Dedifferentiated amniotic fluid mesenchymal stem cell (primary cell): ENCODE data around the gene ANKS3.

Source experiments
- DNase-seq: peaks from one replicate; pipeline ENCODE4 v3.0.0-alpha.2; 2016; ENCODE audit errors: extremely low spot score

ANKS3 gene

DNA sequence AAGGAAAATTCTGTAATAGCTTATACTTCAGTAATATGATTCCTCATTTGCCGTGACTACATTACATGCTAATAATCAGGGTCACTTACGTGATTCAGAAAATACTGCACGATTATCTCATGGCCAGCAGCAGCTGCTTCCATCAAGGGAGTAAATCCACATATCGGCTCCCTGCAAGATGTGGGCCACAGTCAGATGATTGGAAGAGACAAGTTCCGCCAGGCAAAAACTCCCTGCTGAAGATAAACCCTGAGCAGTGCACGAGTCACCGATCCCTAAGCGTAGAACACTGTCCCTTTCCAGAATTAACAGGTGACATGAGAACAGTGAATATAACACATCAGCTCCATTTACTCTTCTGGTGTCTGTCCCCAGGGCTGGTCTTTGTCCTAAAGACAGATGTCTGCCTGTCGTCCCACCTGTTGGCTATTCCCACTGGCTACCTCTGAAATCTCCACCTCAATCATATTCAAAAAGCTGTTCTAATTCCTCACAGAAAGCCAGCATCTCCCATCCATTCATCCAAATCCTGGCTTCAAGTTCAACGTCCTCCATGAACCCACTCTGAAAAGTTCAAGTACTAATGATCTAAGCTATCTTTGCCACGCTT, 9.3 kb downstream of the ANKS3 start:
- DNase-seq: no peak

DNA sequence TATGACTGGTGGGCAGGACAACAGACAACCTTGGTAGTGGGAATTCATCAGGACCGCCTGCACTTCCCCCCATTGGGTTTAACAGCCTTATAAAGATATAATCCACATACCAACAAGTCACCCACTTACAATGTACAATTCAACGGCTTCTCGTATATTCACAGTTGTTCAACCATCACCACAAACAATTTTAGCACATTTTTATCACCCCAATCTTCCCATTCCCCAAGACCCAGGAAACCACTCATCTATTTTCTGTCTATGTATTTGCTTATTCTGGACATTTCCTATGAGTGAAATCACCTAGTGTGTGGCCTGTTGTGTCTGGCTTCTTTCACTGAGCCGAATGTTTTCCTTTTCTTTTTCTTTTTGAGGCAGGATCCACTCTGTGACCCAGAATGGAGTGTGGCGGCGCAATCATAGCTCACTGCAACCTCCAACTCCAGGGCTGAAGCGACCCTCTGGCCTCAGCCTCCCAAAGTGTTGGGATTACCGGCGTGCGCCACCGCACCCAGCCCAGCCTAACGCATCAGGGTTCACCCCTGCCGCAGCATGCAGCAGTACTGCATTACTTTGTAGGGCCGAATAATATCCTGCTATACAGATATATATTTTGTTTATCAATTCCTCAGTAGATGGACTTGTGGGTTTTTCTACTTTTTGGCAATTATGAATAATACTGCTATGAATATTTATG, 10.9 kb downstream of the ANKS3 start:
- no peak for DNase-seq

DNA sequence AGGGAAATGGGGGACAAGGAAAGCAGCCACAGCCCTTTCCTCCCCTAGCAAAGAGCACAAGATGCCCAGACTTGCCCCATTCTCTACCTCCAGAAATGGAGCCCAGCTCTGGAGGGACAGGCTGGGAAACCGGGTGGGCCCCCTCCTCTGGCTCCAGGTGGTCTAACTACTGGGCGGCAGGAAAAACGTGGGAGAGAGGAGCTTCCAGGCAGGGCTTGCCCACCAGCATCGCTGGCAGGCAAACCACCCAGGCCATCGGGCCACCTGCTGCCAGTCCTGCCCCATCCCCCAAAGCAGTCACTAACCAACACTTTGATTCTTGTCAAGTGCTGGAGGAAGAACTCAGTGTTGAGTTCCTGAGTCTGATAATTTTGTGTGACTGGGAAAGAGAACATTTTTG, 15.6 kb downstream of the ANKS3 start:
- no peak for DNase-seq

DNA sequence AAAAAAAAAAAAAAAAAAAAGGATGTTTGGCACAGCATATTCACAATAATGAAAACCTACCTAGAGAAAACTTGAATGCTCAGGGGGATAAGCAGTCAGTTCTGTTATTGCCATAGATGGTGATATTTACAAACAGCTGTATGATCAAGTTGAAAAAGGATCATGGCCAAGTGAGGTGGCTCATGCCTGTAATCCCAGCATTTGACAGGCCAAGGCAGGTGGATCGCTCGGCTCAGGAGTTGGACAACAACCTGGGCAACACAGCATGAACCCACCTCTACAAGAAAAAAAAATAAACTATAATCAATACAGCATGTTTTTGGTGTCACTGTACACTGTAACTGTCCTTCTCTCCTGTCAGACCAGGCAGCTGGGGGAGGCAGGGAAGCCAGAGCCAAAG, 19.1 kb downstream of the ANKS3 start:
- DNase-seq: no peak

DNA sequence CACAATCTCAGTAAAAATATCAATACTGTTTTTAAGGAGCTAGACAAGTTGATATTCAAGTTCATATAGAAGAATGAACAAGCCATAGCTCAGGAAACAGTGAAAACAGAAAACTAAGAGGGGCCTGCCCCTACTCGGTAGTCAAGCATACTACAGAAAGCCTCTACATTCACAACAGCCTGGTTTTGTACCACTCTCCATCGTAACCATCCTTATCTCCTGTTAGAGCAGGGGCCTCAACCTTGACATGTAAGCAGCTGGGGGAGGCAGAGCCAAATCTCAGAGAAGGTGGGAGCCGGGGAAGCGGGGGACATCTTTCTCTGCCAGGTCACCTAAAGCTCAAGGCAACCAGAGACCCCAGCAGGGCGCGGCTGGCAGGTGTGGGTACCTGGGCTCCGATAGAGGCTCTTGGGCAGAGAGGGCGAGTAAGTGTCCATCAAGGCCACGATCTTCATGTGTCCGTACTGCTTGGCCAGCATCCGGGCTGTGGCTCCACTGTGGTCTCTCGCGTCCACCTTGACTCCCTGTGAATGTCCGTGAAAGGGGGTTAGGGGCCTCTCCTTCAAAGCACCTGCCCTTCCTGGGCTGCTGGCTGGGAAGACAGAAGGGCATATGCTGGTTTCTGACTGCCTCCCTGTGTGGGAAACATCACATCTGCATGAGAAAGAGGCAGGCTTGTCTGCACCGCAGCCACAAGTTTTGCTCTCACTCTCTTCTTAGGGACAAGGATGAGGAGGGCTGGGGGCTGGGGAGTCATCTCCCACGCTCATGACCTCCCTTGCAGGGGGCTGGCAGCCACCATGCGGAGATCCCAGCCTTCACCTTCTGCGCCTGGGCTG, 20.2 kb downstream of the ANKS3 start:
- no peak for DNase-seq

DNA sequence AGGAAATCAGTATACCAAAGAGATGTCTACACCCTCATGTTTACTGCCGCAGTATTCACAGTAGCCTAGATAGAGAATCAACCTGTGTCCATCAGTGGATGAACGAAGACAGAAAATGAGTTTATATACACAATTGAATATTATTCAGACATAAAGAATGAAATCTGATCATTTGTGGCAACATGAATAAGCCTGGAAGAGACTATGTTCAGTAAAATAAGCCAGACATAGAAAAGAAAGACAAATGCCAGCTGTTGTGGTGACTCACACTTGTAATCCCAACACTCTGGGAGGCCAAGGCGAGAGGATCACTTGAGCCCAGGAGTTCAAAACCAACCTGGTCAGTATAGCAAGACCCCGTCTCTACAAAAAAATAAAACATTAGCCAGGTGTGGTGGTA, 24.6 kb downstream of the ANKS3 start:
- DNase-seq: no peak

DNA sequence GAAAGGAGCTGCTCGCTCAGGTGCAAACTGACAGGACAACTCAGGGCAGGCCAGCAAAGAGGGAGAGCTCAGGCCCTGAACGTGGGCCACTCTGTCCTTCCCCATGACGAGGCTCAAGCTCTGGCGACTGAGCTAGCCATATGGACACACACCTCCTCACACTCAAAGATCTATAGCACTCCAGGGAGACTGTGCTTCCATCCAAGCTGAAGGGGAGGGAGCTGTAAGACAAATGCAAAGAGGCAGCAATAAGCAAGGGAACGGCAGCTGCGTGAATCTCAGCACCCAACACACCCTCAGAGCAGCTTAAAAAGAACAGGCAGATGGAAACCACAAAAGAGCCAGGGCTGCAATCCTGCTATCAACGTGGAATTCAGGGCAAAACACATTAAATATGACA, 27.2 kb downstream of the ANKS3 start:
- no peak for DNase-seq

DNA sequence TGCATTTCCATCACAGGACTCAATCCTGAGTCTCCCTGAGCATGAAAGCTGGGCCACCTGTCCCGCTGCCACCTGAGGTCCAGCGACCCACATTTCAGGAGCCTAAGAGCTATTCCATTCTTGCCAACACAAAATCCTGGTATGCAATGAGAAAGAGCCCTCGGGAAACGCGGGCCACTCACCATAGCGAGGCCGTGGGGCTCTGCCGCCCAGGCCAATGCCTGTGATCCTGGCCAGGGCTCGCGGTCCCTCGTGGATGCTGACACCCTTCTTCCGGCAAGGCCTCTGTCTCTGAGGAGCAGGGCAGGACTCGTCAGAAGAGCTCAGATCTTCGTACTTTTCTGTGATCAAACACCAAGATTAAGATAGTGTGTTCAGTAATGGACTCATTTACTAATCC, 29.2 kb downstream of the ANKS3 start:
- DNase-seq: no peak

DNA sequence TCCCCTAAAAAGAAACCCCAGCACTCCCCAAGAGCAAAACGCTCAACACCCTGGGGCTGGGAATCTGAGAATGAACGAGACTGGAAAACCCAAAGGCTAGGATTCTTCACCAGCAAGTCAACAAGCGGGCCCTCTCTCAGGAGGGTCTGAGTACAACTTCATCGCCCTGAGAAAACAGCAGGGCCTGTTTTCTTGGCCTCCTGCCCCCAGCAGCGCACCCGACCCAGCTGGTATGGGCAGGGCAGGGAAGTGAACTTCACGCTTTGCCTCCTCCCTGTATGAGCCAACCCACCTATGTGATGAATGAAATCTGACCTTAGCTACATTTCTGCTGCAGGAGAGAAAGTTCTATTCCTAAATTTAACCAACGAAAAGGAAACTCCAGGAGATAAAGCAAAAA, 29.6 kb downstream of the ANKS3 start:
- no peak for DNase-seq

DNA sequence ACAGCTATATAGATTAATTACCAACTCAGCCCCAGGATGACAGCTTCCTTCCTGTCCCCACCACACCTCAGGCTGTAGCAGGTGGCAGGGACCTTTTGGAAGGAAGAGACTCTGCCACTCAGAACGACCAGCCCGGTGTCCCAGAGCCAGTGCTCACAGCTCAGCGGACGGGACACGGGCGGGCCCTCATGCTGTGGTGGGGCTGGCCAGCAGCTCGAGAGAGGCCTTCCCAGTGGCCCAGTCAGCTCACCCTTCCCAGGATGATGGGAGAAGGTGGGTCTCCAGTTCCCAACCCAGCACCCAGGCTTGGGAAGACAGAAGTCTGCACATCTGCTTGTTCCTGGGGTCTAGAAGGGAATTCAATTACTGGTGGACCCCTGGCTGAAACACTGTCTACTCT, 30.2 kb downstream of the ANKS3 start:
- no peak for DNase-seq

DNA sequence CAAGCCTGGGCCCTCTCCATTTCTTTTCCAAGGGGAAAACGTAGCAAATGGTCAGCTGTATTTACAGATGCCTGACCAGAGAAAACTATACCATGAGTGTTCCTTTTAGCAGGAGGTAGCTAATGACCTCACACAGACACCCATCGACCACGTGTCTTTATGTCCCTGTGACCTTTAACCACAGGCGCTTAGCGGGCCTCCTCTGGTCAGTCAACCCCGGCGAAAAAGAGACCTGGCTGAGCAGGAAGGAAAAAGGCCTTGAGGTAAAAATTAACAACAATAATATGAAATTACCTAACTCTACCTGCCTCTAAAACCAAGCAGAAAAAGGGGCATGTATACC, 31.6 kb downstream of the ANKS3 start:
- DNase-seq: no peak

DNA sequence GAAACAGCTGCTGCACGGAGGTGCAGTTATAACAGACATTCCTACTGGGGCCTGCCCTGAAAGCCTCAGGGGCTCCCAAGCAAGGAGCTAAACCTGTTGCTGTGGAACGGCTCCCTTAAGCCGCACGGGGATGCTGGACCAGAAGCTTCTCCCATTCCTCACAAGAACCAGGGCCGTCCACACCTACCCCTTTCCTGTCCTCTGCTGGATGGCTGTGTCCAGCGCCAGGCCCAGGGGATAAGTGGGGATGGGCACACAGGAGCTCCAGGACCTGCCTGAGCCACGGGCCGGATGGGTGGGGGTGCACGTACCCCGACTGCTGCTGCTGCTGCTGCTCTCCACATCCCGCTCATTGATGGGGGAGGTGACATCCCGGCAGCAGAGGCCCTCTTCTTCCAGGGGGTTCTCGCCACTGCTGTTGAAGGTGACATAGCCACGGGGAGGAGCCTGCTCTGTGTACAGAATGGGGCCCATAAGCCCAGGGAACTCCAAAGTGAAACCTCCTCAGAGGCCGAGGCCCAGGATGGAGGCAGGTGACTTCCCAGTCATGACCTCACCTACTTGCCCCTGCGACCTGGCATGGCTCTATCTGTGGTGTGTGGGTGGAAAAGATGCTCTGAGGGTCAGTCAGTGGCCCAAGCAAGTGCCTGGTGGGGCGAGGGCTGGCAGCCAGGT, 32.1 kb downstream of the ANKS3 start:
- no peak for DNase-seq

DNA sequence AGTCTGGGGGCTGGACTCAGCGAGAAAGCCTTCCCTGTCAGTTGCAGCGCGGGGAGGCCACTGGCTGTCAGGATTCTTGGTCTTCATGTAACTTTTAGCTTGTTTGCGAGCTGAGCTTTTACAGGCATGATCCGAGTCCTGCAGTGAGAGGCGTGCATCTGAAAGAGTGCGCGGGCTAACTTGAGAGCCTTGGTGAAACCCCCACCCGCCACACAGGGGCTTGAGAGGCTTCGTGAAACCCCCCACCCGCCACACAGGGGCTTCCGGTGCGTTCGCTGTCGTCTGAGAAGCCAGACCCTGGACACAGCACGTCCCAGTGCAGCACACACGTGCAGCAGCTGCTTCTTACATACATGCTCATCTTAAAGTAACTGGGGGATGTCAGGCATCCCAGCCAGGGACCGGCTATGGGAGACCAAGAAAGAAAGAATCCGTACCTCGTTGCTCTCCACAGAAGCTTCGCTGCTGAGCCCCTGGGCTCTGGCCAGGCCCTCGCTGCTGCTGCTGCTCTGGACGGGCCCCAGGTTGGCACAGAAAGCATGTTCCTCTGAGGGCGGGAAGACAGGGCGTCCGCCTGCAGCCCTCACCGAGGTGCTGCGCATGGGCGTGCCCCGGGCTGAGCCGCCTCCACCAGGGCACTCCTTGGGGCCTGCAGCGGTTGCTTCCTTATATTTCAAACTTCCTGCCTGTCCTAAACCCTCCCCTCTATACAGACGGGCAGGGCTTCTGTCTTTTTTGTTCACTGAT, 32.9 kb downstream of the ANKS3 start:
- DNase-seq: no peak

DNA sequence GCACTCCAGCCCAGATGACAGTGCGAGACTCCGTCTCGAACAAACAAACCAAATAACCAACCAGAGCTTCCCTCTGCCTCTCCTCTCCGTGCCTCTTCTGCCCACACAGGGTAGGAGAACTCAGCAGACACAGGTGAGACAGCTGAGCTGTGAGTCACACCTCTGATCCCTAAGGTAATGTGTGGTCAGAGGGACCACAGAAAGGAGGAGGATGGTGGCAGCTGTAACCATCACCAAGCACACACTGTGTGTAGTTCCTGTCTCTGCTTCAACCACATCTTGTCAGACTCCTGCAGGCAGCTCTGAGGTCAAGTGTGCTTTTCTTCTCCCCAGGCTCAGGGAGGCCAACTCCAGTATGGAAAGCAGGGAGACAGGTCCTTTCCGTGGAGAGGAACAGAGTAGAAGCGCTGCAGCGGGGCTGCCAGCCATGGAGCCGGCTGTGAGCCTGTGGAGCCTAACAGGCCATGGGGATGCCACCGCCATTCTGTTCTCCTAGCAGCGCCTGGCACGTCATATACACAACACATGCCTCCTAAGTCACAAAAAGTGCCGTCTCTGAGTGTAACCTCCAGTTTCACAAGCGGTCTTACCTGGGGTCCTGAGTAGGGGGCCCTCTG, 33.6 kb downstream of the ANKS3 start:
- no peak for DNase-seq

DNA sequence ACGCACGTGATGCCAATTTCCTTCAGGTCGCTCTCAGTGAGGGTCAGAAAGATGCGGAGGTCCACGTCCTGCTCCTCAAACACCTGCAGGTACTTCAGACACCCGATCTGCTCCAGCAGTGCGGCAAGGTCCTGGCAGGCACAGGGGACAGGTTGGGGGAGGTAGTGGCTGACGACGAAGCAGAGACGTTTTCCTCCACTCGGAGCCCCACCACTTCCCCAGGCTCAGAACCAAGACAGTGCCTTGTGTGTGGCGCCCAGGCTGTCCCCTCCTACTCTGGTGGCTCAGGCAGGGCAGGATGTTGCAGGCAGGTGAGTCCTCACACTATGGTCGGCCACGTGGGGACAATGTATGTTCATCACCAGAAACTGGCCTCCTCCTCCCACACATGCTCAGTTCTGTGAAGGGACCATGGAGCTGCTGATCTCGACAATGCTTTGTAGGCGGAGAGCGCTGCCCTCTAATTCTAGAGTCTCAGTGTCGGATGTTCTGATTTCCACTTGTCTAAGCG, 35.0 kb downstream of the ANKS3 start:
- DNase-seq: no peak

DNA sequence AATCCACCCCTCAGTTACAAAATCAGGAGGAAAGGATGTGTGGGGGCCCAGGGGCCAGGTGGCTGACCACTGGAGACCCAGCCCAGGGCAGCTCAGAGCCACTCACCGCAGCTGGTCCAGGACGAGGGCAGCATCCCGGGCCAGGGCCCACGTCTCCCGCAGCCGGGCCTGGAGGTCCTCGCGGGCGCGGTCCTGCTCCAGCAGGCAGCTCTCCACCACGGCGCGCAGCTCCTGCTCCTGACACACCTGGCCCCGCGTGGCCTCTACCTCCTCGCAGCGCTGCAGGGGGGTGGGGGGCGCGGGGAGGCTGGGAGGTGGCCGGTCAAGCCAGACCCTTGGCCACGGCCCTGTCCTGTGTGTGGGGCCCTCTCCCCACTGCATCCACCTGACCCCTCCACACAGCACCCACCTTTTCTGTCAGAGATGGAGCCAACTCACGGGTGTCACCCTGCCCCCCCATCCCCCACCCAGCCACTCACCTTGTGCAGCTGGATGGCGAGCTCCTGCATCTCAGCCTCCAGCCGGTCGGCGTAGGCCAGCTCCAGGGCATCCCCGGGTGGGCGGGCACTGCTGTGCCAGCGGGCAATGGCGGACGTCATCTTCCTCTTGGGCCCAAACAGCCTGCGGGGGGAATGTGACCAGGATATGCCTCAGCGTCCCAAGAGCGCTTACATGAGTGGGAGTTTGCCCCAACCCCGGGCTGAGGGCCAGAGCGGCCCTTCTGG, 35.6 kb downstream of the ANKS3 start:
- no peak for DNase-seq

DNA sequence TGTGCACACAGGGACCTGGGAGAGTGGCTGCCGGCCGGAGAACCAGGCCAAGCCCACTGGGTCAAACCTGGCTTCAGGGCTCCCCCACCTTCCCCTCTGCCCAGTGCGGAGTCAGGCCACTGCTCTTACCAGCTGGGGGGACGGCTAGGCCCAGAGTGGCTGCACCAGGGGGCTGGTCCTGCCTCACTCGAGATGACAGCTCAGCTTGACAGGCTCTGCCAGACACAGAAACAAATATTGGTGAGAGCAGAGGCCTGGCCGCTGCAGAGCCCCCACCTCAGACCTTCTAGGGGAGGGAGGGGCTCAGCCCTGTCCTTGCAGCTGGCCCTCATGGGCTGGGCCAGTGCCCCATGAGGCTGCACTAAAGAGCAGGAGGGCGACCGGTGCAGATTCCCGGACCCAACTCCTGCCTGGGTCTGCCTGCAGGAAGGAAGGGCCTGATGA, 36.2 kb downstream of the ANKS3 start:
- DNase-seq: no peak

DNA sequence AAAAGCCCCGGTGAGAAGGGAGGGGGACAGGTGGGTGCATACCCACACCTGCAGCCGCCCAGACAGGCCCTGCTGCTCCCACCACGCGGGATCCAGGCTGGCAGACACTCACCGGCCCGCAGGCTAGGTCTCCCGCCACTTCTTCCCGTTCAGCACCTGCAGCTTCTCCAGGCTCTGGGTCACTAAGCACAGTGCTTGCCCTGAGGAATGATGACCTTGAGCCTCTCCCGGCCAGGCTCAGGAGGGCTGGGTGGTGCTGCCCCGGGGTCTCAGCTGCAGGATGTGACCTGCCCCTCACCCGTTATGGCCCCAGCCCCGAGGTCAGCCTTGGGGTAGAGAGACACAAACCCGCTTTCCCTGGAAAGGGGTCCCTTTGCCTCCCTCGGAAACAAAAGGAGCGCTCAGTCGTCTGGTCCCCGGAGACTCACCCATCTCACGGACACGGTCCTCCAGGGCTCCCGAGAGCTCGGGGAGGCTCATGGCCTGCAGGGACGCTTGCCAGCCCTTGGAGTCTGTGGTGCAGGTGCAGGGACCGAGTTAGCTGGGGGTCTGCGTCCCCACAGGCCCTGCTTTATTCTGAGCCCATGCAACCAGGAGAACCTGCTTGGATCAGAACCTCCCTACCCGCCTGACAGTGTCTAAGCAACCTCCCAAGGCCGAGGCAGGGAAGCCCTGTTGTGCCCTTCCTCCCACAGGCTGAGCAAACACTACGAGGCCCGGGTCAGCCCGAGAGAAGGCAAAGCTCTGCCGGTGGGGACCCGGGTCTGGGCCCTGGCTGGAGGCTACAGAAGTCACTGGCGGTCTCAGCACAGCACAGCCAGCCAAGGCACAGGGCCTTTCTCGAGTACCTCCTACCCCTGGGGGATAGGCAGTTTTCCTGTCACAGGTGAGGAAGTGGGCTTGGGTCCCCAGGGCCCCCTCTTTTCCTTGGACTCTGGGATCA, 36.9 kb downstream of the ANKS3 start:
- no peak for DNase-seq

DNA sequence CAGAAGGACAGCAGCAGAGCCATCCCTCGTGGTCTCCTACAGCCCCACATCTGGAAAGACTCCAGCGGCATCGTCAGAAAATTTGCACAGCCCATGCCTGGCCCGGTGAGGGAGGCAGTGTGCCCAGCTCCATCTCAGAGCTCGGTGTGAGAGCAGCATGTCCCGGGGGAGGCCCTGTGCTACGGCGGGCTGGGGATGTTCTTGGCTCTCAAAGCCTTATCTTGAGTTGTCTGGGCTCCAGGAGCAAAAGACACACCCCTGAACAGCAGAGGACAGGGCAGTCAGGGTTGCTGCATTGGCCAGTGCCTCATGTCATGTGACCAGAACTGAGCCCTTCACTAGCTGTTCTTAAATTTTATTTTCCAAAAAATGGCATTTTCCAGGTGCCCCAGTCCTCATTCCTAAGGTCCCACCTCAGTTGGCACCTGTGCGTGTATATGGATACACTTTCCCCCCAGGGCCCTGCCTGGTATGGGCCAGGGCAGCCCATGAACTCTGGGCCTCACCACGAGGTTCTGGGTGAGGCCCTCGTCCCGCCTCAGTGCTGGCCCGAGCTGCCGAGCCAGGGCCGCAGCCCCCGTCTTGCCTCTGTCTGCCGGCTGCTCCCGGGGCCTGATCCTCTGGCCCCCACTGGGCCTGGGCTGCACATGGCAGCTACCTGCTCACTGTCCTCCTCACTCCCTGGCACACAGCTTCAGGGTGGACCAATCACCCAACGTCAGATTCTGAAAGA, 37.7 kb downstream of the ANKS3 start:
- DNase-seq: no peak
